Measurements from ENCODE around the gene CCDC7. TPM values are rescaled to one million over a fixed set of nuclear protein-coding genes. Genes with fewer than 3 reads are reported as not detected.

CCDC7 gene
- polyA plus RNA-seq, 1 of the 3 experiments (the other 2 are of a cell fraction), result 0.44 TPM

DNA sequence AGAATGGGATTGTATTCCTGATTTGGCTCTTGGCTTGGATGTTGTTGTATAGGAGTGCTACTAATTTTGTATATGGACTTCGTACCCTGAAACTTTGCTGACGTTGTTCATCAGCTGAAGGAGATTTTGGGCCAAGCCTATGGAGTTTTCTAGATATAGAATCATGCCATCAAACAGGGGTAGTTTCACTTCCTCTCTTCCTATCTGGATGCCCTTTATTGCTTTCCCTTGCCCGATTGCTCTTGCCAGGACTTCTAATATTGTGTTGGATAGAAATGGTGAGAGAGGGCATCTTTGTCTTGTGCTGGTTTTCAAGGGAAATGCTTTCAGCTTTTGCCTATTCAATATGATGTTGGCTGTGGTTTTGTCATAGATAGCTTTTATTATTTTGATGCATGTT is 92.3 kb downstream of the CCDC7 start (continued):
- TF ChIP-seq, protein P1, sequence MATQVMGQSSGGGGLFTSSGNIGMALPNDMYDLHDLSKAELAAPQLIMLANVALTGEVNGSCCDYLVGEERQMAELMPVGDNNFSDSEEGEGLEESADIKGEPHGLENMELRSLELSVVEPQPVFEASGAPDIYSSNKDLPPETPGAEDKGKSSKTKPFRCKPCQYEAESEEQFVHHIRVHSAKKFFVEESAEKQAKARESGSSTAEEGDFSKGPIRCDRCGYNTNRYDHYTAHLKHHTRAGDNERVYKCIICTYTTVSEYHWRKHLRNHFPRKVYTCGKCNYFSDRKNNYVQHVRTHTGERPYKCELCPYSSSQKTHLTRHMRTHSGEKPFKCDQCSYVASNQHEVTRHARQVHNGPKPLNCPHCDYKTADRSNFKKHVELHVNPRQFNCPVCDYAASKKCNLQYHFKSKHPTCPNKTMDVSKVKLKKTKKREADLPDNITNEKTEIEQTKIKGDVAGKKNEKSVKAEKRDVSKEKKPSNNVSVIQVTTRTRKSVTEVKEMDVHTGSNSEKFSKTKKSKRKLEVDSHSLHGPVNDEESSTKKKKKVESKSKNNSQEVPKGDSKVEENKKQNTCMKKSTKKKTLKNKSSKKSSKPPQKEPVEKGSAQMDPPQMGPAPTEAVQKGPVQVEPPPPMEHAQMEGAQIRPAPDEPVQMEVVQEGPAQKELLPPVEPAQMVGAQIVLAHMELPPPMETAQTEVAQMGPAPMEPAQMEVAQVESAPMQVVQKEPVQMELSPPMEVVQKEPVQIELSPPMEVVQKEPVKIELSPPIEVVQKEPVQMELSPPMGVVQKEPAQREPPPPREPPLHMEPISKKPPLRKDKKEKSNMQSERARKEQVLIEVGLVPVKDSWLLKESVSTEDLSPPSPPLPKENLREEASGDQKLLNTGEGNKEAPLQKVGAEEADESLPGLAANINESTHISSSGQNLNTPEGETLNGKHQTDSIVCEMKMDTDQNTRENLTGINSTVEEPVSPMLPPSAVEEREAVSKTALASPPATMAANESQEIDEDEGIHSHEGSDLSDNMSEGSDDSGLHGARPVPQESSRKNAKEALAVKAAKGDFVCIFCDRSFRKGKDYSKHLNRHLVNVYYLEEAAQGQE (IDR thresholded peaks at IDR 0.05; ENCODE audit: low read depth, low read length), result no peak
- no peak for TF ChIP-seq FOXM1 (IDR thresholded peaks at IDR 0.05; ENCODE audit: low read depth)

DNA sequence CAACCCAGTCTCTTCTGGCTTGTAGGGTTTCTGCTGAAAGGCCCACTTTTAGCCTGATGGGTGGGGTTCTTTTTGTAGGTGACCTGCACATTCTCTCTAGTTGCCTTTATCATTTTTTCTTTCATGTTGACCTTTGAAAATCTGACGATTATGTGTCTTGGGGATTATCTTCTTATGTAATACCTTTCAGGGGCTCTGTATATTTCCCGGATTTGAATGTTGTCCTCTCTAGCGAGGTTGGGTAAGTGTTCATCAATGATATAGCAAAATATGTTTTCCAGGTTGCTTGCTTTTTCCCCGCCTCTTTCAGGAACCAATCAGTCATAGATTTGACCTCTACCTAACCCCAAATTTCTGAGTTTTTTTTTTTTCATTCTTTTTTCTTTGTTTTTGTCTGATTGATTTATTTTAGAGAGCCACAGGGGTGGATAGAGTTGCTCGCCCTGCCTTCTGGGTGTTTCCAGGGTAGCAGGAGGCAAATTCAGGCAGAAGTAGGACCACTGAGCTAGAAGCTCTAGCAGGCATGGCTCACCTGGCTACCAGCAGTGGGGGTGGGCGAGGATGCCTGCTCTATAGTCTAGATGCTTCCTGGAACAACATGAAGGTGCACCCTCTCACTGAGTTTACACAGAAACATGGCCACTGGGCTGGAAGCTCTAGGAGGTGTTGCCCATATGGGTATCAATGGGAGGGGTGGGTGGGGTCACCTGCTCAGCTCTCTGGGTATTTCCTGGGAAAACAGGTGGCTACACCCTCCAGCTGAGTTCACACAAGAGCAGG is 94.9 kb downstream of the CCDC7 start:
- no peak overlapping the region for H3K4me2 ChIP-seq
- no peaks in the 10 kb centered on the region for H4K20me1 ChIP-seq (ENCODE audit: insufficient read depth)
- ChIA-PET POLR2A (no interaction called here), CTCF (no interaction called here)
- H3K27ac ChIP-seq (ENCODE audit: low read depth in 2 of 2, low read length in 1 of 2), result no peak overlapping the region
- no peak overlapping the region for H3K9ac ChIP-seq
- no peaks in the 10 kb centered on the region for H3K9me2 ChIP-seq
- 69% methylated on average over 6 of the region's 6 CpGs for WGBS (ENCODE audit: low lambda C conversion rate)
- H3K4me1 ChIP-seq (ENCODE audit: control insufficient read depth in 1 of 2, insufficient read depth in 2 of 2, low read depth in 1 of 2, low read length in 1 of 2), result no peaks in the 10 kb centered on the region
- no peaks in the 10 kb centered on the region for H3K27me3 ChIP-seq (ENCODE audit: insufficient read depth)
- H3K4me3 ChIP-seq (ENCODE audit: low read depth in 2 of 2, low read length in 1 of 2), result no peak overlapping the region
- no peaks in the 10 kb centered on the region for H3F3A ChIP-seq (replicated peaks; ENCODE audit: insufficient read depth)
- TF ChIP-seq MXI1 (IDR thresholded peaks at IDR 0.05; ENCODE audit: low read depth, low read length), result no peak
- no peak for TF ChIP-seq TCF12 (IDR thresholded peaks at IDR 0.05)
- no peak for TF ChIP-seq FOXJ3 (CRISPR knock-in tag; IDR thresholded peaks at IDR 0.05)
- no peak for TF ChIP-seq NFIC (IDR thresholded peaks at IDR 0.05; ENCODE audit: borderline replicate concordance)
- TF ChIP-seq JUND (IDR thresholded peaks at IDR 0.05), result no peak
- TF ChIP-seq FOXM1 (IDR thresholded peaks at IDR 0.05; ENCODE audit: low read depth), result no peak
- no peak for TF ChIP-seq GATA2 (CRISPR knock-in tag; IDR thresholded peaks at IDR 0.05)
- no peak for TF ChIP-seq CHD2 (IDR thresholded peaks at IDR 0.05; ENCODE audit: low read length, partially characterized antibody)
- no peak for TF ChIP-seq RFX5 (IDR thresholded peaks at IDR 0.05; ENCODE audit: low read length)
- TF ChIP-seq SIN3A (IDR thresholded peaks at IDR 0.05; ENCODE audit: borderline replicate concordance, low read depth, low read length), result no peak
- no peak for TF ChIP-seq TEAD4 (IDR thresholded peaks at IDR 0.05; ENCODE audit: borderline replicate concordance, insufficient read depth)
- TF ChIP-seq, protein P1 (IDR thresholded peaks at IDR 0.05; ENCODE audit: low read depth, low read length), result no peak
- no peak for TF ChIP-seq EZH2phosphoT487 (IDR thresholded peaks at IDR 0.05; ENCODE audit: borderline replicate concordance, low read depth)
- TF ChIP-seq SMC3 (IDR thresholded peaks at IDR 0.05; ENCODE audit: low read depth, low read length), result no peak
- no peak for DNase-seq
- H3K9me3 ChIP-seq, result no peaks in the 10 kb centered on the region
- H3K36me3 ChIP-seq (replicated peaks in 1 of 2; ENCODE audit: control insufficient read depth in 1 of 2, insufficient read depth in 2 of 2, low read length in 1 of 2), result peaks cover 0 to 4% of the 10 kb centered on the region in 2 experiments
- H2AFZ ChIP-seq (ENCODE audit: low read depth), result no peak overlapping the region
- no peaks in the 10 kb centered on the region for H3K79me2 ChIP-seq (ENCODE audit: insufficient read depth)

Data from SK-N-SH (cell line).